CD4-positive, alpha-beta T cell treated with Interleukin-17A for 4 hours (primary cell): ENCODE data around the gene RIOK1.
"Not testable (repeated sequence)": the region's sequence is repeated elsewhere in the genome, so short reads cannot be mapped to it uniquely, and the experiment has no call there.

Experiments used
- DNase-seq: peaks from one replicate; pipeline ENCODE4 v3.0.0-alpha.2; 2020; ENCODE audit warnings: mixed read lengths

Gene RIOK1

GRCh38 chr6:7442467-7442866 is 52.9 kb downstream of the RIOK1 start:
- DNase-seq, result no peak

- DNase-seq, result no peak
Observed at GRCh38 chr6:7445101-7445500, 55.5 kb downstream of the RIOK1 start.

- DNase-seq, result no peak
Observed at GRCh38 chr6:7445885-7446461, 56.4 kb downstream of the RIOK1 start.

GRCh38 chr6:7446619-7447325 is 57.2 kb downstream of the RIOK1 start:
- no peak for DNase-seq

- no peak for DNase-seq
Observed at GRCh38 chr6:7448232-7448631, 58.6 kb downstream of the RIOK1 start.

GRCh38 chr6:7449018-7449417 is 59.4 kb downstream of the RIOK1 start:
- DNase-seq, result no peak

GRCh38 chr6:7451326-7451725 is 61.7 kb downstream of the RIOK1 start:
- DNase-seq, result no peak

GRCh38 chr6:7452898-7453297 is 63.3 kb downstream of the RIOK1 start:
- DNase-seq, result no peak

GRCh38 chr6:7454696-7455358 is 65.2 kb downstream of the RIOK1 start:
- no peak for DNase-seq

GRCh38 chr6:7456302-7456701 is 66.7 kb downstream of the RIOK1 start:
- DNase-seq, result not testable (repeated sequence)

GRCh38 chr6:7461416-7461815 is 71.8 kb downstream of the RIOK1 start:
- DNase-seq, result no peak

GRCh38 chr6:7463785-7464184 is 74.2 kb downstream of the RIOK1 start:
- no peak for DNase-seq

GRCh38 chr6:7467007-7467897 is 77.6 kb downstream of the RIOK1 start:
- no peak for DNase-seq
